K562 (cell line): ENCODE measurements around the gene CHD1L. TPM values are rescaled to one million over a fixed set of nuclear protein-coding genes. Genes with fewer than 3 reads are reported as not detected.
A peak's percentile ranks its signal among the peaks of the same experiment; 100 is the strongest.

Experiments used
- ATAC-seq: fragments of 200-7000 bp; cut with Tn5 transposase; 3 replicates; pipeline ENCODE4 v1.9.1; 2020; ENCODE audit warnings: moderate library complexity
- BruUV-seq: library from RNA; stranded (reverse); fragments of 400-500 nt; replicated peaks from 2 replicates; lab custom pipeline; 2021; lab: Mats Ljungman, UMichigan
- CTCF ChIA-PET: fragments of 300-600 bp; formaldehyde crosslinking; extraction: SDS; loops from one replicate; lab custom pipeline; 2021; ENCODE audit warnings: low intra/inter-chr PET ratio; lab: Yijun Ruan, JAX
- POLR2A ChIA-PET: fragments of 300-600, 350-650 bp; sonication (Branson Sonifier 250); formaldehyde crosslinking; extraction: SDS; loops from one replicate; lab custom pipeline; 2021; ENCODE audit warnings: antibody characterized with exemption, inconsistent platforms; lab: Yijun Ruan, JAX
- DNase-seq, 4 experiments: peaks; one replicate each; pipeline versions ENCODE4 v3.0.0 to v3.0.0-alpha.2; 2011 to 2018; ENCODE audit warnings: low spot score in 3 of 4, mixed read lengths in 3 of 4; ENCODE audit errors: extremely low read depth in 1 of 4
- FAIRE-seq: peaks from 2 replicates; lab custom pipeline; 2011; peaks lifted over from hg19 to GRCh38; lab: Jason Lieb, UNC
- H2AFZ ChIP-seq: 2 replicates; pipeline ENCODE4 v1.6.0; 2011; ENCODE audit warnings: low read depth, low read length, control low read depth, inconsistent platforms
- H3K27ac ChIP-seq: fragments of 200-600 bp; 3 replicates; pipeline ENCODE4 v1.8.0; 2011; ENCODE audit warnings: low read depth, mild to moderate bottlenecking, control low read depth, inconsistent platforms, low read length, moderate library complexity, mixed read lengths; ENCODE audit errors: extremely low read depth
- H3K27me3 ChIP-seq, 2 experiments: fragments of 300-600 bp in 1 of 2; 2 replicates in 1 of 2; 3 replicates in 1 of 2; pipeline versions ENCODE4 v1.6.0 to v1.8.0; 2011; ENCODE audit warnings: inconsistent platforms in 2 of 2, low read length in 2 of 2, mild to moderate bottlenecking in 1 of 2, mixed read lengths in 1 of 2, moderate library complexity in 1 of 2; ENCODE audit not compliant: control insufficient read depth in 2 of 2, insufficient read depth in 2 of 2
- H3K36me3 ChIP-seq: fragments of 300-600 bp; 3 replicates; pipeline ENCODE4 v1.8.0; 2011; ENCODE audit warnings: mild to moderate bottlenecking, low read length, inconsistent platforms; ENCODE audit not compliant: control insufficient read depth, insufficient read depth
- H3K4me1 ChIP-seq, 2 experiments: fragments of 200-600 bp in 1 of 2; replicated peaks in 1 of 2; 2 replicates in 1 of 2; 3 replicates in 1 of 2; pipeline versions ENCODE4 v1.5.1 to v1.8.0; 2011; ENCODE audit warnings: inconsistent platforms in 2 of 2, low read length in 2 of 2, mild to moderate bottlenecking in 1 of 2, mixed read lengths in 1 of 2, moderate library complexity in 1 of 2; ENCODE audit not compliant: control insufficient read depth in 2 of 2, insufficient read depth in 2 of 2
- H3K4me2 ChIP-seq: 2 replicates; pipeline ENCODE4 v1.6.1; 2011; ENCODE audit warnings: low read length, control low read depth, inconsistent platforms, mixed read lengths; ENCODE audit not compliant: insufficient read depth
- H3K4me3 ChIP-seq: fragments of 200-600 bp; sonication (generic), shearing (Covaris generic); 2 replicates; pipeline ENCODE4 v1.5.1; 2016; ENCODE audit warnings: control low read depth, inconsistent platforms
- H3K79me2 ChIP-seq: fragments of 200-600 bp; 3 replicates; pipeline ENCODE4 v1.8.0; 2011; ENCODE audit warnings: low read length, inconsistent platforms; ENCODE audit not compliant: control insufficient read depth, insufficient read depth
- H3K9ac ChIP-seq, 2 experiments: 2 replicates each; pipeline versions ENCODE4 v1.6.0 to v1.6.1; 2011; ENCODE audit warnings: low read depth in 2 of 2, low read length in 2 of 2, control low read depth in 1 of 2, inconsistent platforms in 1 of 2, mild to moderate bottlenecking in 1 of 2, mixed read lengths in 1 of 2; ENCODE audit not compliant: insufficient read depth in 1 of 2
- H3K9me1 ChIP-seq: one replicate; pipeline ENCODE4 v1.6.0; 2011; ENCODE audit warnings: inconsistent platforms, mild to moderate bottlenecking, low read length, moderate library complexity; ENCODE audit not compliant: control insufficient read depth, insufficient read depth
- H3K9me3 ChIP-seq: replicated peaks from 2 replicates; pipeline ENCODE4 v1.5.1; 2011; ENCODE audit warnings: low read depth, low read length, inconsistent platforms; ENCODE audit not compliant: control insufficient read depth, insufficient read depth
- H4K20me1 ChIP-seq: replicated peaks from 2 replicates; pipeline ENCODE4 v1.6.1; 2011; ENCODE audit warnings: low read length, inconsistent platforms, mixed read lengths; ENCODE audit not compliant: control insufficient read depth, insufficient read depth
- MAFG ChIP-seq: fragments of 450-650 bp; conservative IDR thresholded peaks from 2 replicates; pipeline ENCODE4 v1.6.1; 2016; ENCODE audit warnings: missing genetic modification characterization, missing compliant biosample characterization
- NFIC ChIP-seq: fragments of 450-650 bp; IDR thresholded peaks from 2 replicates; pipeline ENCODE4 v1.6.1; 2017; ENCODE audit warnings: mild to moderate bottlenecking, inconsistent platforms
- SMAD2 ChIP-seq: fragments of 150-350 bp; IDR thresholded peaks from 2 replicates; pipeline ENCODE4 v1.6.1; 2014; ENCODE audit warnings: low read depth, mild to moderate bottlenecking, low read length
- SMARCE1 ChIP-seq: fragments of 450-650 bp; IDR thresholded peaks from 2 replicates; pipeline ENCODE4 v1.7.1; 2016; ENCODE audit warnings: mild to moderate bottlenecking
- ZNF316 ChIP-seq: fragments of 450-650 bp; IDR thresholded peaks from 2 replicates; pipeline ENCODE4 v1.6.1; 2016
- in situ Hi-C: fragments of 300-500 bp; cut with MboI; formaldehyde crosslinking; loops from 4 replicates; pipeline ENCODE4 v1.15.0; 2018; ENCODE audit warnings: inconsistent platforms, mixed read lengths
- intact Hi-C: fragments of 100-400 bp; cut with micrococcal nuclease; formaldehyde crosslinking; loops from 2 replicates; pipeline ENCODE4 v1.14.2; 2022
- polyA plus RNA-seq, 8 experiments: library from polyadenylated mRNA; depleted of rRNA in 4 of 8; stranded (reverse) in 5 of 8; unstranded in 3 of 8; fragments of >200 nt; fragmentation: Nextera tagmentation in 2 of 8; fragmentation: Illumina TruSeq in 1 of 8; extraction: Ambion mirVana in 2 of 8; extraction: Trizol in 1 of 8; gene quantifications; 2 replicates each; pipeline versions ENCODE4 v1.2.1 to v1.2.3, GENCODE V29; 2011 to 2014; ENCODE audit warnings: inconsistent platforms in 1 of 8, missing spikeins in 1 of 8
- total RNA-seq, 7 experiments: library from RNA; depleted of rRNA in 6 of 7; stranded (reverse); fragments of >200 nt in 6 of 7; fragmentation: Illumina TruSeq in 2 of 7; extraction: Trizol in 2 of 7; gene quantifications; 2 replicates each; pipeline versions ENCODE4 v1.2.1 to v1.2.3, GENCODE V29; 2011 to 2021; ENCODE audit warnings: low replicate concordance in 1 of 7
- TF ChIP-seq, protein P1 (sequence below): fragments of 200-800 bp; sonication (Bioruptor generic); IDR thresholded peaks from 2 replicates; pipeline ENCODE4 v1.6.1; 2016; ENCODE audit warnings: missing genetic modification characterization, missing compliant biosample characterization

The CHD1L gene
- total and polyA plus RNA-seq, 9 of the 15 experiments (the other 6 are each of a cell fraction or from before 2014, with no cell fraction given): 25.0 to 93.3 (median 59.1) TPM

DNA sequence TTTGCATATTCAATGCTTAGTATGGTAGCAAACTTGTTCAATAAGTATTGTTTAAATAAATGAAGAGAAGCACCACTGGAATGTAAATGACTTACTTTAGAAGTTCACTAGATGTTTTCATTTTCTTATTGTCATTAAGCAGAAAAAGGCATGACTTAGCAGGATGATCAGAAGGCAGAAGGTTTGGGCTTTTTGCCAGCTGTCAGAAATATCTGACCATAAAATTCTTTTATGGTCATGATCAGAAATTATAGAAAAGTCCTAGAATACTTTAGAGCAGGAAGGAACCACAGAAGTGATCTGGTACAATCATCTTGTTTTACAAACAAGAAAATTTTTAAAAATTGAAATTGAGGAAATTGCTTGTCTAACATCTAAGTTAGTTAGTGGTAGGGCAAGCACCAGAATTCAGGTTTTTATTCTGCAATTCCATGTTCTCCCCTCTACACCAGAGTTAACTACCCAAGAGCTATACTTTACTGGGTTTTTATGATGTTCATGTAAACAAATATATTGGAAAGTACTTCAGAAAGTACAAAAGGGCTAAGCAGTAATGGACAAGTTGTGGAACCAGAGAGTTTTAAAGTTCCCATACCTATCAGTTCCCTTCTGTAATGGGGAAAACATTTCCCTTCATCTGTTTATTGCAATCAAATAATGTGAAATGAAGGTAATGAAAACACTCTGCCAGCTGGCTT is 27.5 kb upstream of the CHD1L start:
- POLR2A ChIA-PET: interaction anchor here (0.6 kb wide), 1 partner anchor 130 kb away, joined by 3 read pairs; no protein-coding TSS in a partner anchor
- TF ChIP-seq ZNF316: peak; percentile 41; the same call in 1 of the 2 replicates
- no peak for TF ChIP-seq SMARCE1
- TF ChIP-seq, protein P1, sequence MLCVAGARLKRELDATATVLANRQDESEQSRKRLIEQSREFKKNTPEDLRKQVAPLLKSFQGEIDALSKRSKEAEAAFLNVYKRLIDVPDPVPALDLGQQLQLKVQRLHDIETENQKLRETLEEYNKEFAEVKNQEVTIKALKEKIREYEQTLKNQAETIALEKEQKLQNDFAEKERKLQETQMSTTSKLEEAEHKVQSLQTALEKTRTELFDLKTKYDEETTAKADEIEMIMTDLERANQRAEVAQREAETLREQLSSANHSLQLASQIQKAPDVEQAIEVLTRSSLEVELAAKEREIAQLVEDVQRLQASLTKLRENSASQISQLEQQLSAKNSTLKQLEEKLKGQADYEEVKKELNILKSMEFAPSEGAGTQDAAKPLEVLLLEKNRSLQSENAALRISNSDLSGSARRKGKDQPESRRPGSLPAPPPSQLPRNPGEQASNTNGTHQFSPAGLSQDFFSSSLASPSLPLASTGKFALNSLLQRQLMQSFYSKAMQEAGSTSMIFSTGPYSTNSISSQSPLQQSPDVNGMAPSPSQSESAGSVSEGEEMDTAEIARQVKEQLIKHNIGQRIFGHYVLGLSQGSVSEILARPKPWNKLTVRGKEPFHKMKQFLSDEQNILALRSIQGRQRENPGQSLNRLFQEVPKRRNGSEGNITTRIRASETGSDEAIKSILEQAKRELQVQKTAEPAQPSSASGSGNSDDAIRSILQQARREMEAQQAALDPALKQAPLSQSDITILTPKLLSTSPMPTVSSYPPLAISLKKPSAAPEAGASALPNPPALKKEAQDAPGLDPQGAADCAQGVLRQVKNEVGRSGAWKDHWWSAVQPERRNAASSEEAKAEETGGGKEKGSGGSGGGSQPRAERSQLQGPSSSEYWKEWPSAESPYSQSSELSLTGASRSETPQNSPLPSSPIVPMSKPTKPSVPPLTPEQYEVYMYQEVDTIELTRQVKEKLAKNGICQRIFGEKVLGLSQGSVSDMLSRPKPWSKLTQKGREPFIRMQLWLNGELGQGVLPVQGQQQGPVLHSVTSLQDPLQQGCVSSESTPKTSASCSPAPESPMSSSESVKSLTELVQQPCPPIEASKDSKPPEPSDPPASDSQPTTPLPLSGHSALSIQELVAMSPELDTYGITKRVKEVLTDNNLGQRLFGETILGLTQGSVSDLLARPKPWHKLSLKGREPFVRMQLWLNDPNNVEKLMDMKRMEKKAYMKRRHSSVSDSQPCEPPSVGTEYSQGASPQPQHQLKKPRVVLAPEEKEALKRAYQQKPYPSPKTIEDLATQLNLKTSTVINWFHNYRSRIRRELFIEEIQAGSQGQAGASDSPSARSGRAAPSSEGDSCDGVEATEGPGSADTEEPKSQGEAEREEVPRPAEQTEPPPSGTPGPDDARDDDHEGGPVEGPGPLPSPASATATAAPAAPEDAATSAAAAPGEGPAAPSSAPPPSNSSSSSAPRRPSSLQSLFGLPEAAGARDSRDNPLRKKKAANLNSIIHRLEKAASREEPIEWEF (CRISPR knock-in tag): no peak
- 0 out of 2 replicates have a peak, but pooled peaks have one; percentile 15 for TF ChIP-seq NFIC
- TF ChIP-seq SMAD2: no peak
- TF ChIP-seq MAFG (tag): peak; percentile 61
- intact Hi-C loops: no loop called here
- Histone ChIP-seq H3K27me3 (peaks cover 5 to 16% of the 10 kb centered on the region in 2 experiments), H3K27ac (no peak overlapping the region), H3K9ac (no peak overlapping the region), H3K4me1 (0 out of 5 replicates have a peak, but pooled peaks cover 0 to 3% of the 10 kb centered on the region in 2 experiments), H3K4me2 (no peak overlapping the region), H3K9me3 (no peaks in the 10 kb centered on the region), H2AFZ (no peak overlapping the region), H3K79me2 (no peaks in the 10 kb centered on the region), H3K4me3 (no peak overlapping the region), H3K9me1 (no peaks in the 10 kb centered on the region), H4K20me1 (no peaks in the 10 kb centered on the region), H3K36me3 (no peaks in the 10 kb centered on the region)
- DNase-seq: no peak
- in situ Hi-C loops: no loop called here
- no peak for ATAC-seq
- BruUV-seq: no TSS peak
- no peak for FAIRE-seq
- CTCF ChIA-PET: no interaction called here
